ENCODE data around the gene UTP14C.
"Not testable (repeated sequence)": the region's sequence is repeated elsewhere in the genome, so short reads cannot be mapped to it uniquely, and the experiment has no call there.

Gene UTP14C, protein sequence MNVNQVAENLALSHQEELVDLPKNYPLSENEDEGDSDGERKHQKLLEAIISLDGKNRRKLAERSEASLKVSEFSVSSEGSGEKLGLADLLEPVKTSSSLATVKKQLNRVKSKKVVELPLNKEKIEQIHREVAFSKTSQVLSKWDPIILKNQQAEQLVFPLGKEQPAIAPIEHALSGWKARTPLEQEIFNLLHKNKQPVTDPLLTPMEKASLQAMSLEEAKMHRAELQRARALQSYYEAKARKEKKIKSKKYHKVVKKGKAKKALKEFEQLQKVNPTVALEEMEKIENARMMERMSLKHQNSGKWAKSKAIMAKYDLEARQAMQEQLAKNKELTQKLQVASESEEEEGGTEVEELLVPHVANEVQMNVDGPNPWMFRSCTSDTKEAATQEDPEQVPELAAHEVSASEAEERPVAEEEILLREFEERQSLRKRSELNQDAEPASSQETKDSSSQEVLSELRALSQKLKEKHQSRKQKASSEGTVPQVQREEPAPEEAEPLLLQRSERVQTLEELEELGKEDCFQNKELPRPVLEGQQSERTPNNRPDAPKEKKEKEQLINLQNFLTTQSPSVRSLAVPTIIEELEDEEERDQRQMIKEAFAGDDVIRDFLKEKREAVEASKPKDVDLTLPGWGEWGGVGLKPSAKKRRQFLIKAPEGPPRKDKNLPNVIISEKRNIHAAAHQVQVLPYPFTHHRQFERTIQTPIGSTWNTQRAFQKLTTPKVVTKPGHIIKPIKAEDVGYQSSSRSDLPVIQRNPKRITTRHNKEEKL

DNA sequence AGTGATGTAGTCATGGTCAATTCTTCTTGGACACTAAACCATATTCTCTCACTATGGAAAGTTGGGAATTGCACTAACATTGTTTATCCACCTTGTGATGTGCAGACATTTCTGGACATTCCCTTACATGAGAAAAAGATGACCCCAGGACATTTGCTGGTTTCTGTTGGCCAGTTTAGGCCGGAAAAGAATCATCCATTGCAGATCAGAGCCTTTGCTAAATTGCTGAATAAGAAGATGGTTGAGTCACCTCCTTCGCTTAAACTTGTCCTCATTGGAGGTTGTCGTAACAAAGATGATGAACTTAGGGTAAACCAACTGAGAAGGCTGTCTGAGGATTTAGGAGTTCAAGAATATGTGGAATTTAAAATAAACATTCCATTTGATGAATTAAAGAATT is at the start of gene UTP14C:
Gene UTP14C (plus strand): TSS at position 211 of the 400 bp plus-strand sequence. CDS start 4,114 bp downstream, outside the sequence.
- DNase-seq: no peak

DNA sequence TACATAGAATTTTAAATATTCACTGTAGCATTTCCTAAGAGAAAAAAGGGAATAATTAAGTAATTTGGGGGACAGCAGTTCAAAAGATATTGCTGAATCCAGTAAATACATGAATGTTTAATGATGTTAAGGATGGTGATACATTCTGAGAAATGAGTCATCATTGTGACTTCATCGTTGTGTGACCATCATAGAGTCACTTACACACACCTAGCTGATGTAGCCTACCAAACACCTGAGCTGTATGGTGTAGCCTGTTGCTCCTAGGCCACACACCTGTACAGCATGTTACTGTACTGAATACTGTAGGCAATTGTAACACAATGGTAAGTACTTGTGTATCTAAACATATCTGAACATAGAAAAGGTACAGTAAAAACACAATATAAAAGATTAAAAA is 48.1 kb upstream of the UTP14C start:
- DNase-seq: no peak

DNA sequence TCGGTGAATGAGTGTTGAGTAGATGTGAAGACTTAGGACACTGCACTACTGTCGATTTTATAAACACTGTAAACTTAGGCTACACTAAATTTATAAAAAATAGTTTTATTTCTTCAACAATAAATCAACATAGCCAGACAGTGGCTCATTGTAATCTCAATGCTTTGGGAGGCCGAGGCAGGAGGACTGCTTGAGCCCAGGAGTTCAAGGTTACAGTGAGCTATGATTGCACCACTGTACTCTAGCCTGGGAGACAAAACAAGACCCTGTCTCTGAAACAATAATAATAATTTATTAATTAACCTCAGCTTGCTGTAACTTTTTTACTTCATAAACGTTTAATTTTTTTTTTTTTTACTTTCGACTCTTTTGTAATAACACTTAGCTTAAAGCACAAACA is 47.6 kb upstream of the UTP14C start:
- DNase-seq: no peak

DNA sequence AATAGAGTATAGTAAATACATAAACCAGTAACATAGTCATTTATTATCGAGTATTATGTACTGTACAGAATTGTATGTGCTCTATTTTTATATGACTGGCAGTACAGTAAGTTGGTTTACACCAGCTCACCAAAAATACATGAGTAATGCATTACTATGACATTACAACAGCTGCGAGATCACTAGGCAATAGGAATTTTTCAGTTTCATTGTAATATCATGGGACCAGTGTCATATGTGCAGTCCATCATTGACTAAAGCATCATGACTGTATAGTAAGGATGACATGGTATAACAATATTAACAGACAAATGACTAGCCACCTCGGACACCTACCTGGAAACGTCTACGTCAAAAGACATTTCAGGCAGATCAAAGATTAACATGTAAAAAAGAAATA is 46.9 kb upstream of the UTP14C start:
- DNase-seq: no peak

DNA sequence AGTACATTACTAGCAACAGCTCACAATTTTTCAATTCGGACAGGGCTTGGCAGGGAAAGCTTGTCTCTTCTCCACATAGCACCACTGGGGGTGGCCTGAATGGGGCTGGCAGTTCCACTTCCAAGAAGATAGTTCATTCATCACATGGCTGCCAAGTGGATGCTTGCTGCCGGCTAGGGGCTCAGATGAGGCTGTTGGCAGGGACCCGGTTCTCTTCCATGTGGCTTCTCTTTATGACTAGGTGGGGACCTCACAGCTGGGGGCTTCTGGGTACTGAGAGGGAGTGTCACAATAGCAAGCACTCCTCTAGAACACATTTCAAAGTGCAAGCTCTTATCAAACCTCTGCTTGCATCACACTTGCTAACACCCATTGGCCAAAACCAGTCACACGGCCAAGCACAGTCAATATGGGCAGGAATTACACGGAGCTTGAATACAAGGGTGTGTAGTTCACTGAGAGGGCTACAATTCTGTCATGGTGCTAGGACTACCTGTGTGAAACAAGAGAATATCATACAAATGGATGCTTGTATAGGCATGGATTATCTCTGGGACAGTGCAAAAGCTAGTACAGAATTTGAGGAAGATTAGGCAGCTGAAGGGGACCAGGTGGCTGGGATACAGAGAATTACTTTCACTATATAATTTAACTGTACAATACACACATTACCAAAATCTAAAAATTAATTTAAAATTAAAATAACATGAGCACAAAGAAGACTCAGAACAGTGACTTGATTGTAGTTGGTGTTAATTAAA is 45.5 kb upstream of the UTP14C start:
- DNase-seq: no peak

DNA sequence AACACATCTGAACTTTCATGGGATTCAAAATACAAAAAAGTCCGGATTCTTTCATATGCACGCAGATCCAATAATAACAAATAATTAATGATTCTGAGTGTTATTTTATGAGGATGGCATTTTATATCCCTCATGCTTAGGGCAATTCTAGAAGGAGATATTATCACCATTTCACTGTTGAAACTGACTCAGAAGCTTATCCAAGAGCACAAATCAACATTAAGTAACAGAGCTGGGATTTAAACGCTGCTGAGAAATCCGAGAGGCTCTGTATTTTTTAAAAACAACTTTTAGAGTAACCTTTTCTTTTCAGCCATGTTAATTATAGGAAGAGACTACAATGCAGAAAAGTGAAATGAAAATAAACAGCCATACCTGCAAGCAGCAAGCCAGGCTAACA is 43.6 kb upstream of the UTP14C start:
- DNase-seq: no peak

DNA sequence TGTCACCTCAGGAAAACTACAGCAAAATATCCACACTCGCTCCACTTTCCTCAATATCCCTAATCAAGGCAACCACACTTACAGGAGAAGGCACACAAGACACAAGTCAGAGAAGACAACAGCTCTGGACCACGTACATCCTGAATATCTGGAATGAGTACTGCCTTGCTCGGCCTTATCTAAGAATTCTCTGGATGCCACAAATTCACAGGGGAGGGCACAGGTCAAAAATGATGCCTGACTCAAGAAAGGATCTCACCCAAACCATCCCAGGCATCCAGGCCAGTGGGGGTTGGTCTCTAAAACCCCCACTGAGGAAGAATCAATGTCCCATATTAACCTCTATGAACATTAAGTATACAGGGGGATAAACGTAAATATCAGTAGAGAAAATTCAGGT is 43.1 kb upstream of the UTP14C start:
- no peak for DNase-seq

DNA sequence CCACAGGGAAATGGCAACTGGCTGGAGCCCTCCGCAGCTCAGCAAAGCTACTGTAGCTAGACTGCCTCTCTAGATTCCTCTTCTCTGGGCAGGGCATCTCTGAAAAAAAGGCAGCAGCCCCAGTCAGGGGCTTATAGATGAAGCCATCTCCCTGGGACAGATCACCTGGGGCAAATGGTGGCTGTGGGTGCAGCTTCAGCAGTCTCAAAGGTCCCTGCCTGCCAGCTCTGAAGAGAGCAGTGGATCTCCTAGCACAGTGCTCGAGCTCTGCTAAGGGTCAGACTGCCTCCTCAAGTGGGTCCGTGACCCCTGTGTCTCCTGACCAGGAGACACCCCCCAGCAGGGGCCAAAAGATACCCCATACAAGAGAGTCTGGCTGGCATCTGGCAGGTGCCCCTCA is 41.2 kb upstream of the UTP14C start:
- not testable (repeated sequence) for DNase-seq

DNA sequence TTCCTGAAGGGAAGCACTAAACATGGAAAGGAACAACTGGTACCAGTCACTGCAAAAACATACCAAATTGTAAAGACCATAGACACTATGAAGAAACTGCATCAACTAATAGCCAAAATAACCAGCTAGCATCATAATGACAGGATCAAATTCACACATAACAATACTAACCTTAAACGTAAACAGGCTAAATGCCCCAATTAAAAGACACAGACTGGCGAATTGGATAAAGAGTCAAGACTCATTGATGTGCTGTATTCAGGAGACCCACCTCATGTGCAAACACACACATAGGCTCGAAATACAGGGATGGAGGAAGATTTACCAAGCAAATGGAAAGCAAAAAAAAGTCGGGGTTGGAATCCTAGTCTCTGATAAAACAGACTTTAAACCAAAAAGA is 39.6 kb upstream of the UTP14C start:
- DNase-seq: not testable (repeated sequence)

DNA sequence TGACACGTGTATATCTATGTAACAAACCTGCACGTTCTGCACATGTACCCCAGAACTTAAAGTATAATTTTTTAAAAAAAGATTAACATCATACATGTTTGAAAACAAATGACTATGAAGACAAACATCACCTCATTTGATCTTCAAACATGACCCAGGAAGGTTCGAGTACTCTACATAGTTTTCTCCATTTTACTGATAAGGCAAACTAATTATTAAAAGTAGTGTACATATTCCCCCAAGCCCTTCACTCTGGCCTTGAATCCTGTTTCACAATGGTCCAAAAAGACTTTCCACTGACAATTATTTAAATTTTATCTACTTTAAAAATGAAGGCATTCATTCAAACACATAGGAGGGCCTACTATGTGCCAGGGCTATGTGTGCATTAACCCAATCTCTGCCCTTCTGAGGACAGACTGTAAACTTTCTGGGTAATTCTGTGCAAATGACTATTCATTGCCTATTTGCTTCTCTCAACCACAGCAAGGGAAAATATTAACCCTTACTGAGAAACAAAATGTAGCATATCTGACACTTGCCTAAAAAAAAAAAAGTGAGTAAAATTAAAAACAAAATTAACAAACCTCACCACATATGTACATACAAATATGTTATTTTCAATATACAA is 35.4 kb upstream of the UTP14C start:
- no peak for DNase-seq

DNA sequence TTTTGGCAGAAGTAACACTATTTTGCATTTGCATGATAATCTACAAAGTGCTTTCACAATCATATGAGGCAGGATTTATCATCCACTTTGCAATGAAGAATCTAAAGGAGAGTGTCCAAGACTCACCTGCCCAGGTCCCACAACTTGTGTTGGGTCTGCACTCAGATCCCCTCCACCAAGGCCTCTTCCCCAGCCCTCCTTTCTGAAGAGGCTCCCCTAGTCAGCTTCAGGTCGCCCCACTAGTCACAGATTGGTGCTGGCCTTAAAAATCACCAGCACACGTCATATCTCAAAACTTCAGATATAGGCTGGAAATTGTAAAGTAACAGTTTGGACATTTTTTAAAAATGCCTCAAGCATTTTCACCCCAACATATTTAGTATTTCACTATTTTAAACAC is 30.8 kb upstream of the UTP14C start:
- DNase-seq: no peak

DNA sequence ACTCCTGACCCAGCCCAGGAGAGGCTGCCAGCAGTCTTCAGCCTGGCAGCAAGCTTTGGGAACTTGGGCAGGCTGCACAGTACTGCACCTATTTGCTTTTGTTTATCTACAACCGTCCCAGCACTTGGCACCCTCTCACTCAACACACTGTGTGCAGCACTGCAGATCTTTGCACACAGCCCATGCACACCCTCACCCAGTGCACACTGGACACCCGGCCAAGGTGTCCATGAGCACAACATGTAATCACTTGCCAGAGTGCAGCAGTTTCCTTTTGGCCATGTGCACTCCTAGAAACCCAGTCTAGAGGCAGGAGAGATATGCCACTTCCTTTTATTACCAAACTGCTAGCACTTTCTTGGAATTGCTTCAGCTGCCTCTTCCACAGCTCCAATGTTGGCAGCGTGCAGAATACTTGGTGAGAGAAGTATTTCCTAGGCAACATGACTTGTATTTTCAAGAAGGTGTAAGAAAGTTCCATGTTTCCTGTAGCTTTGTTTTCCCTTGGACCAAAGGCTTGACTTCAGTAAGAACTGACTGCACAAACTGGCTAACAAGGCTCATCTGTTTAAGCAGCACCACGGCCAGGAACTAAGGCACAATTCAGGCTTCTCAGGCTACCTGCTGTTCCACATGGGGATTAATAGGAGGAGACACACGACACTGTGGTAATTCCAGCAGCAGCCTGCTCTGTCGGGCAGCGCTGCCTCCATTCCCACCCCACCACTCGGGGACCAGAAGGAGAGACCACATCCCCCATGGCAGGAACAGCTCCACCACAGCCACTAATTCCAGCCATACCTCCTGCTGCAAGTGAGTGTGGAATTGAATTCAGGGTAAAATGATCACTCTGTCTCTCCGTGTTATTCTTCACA is 28.6 kb upstream of the UTP14C start:
- no peak for DNase-seq

DNA sequence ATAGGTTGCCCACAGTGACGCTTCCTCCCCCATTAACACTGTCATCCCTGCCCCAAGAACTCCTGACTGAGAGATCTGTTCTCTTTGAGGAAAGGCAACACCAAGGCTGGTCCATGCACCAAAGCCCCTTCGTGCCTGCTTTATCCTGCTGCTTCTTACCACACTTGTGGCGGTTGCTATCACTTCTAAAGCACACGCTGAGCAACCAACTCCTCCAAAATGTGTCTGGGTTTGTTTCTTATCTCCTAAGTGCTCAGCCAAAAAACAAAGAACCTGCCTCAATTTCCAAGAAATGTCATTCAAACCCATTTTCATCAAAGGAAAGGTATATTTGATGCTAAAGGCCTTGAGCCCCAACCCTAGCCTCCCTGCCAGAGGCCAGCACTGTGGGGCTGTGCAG is 27.9 kb upstream of the UTP14C start:
- DNase-seq: no peak

DNA sequence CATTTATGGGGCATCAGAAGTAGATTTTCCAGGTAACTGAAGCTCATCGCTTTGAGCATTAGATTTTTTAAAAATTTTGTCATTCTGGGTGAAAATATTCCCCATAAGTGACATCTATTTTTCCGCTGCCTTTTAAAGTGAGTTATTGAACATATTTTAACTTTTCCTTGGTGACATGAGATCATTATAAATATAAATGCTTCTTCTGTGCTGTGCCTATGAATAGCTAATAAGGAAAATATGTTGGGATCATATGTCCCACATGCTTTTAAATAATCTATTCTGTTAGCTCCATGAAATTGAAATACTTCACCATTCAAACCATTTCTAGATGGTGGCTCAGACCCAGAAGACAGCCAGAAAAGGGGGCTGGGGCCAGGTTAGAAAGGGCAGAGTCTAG is 27.3 kb upstream of the UTP14C start:
- DNase-seq: no peak

DNA sequence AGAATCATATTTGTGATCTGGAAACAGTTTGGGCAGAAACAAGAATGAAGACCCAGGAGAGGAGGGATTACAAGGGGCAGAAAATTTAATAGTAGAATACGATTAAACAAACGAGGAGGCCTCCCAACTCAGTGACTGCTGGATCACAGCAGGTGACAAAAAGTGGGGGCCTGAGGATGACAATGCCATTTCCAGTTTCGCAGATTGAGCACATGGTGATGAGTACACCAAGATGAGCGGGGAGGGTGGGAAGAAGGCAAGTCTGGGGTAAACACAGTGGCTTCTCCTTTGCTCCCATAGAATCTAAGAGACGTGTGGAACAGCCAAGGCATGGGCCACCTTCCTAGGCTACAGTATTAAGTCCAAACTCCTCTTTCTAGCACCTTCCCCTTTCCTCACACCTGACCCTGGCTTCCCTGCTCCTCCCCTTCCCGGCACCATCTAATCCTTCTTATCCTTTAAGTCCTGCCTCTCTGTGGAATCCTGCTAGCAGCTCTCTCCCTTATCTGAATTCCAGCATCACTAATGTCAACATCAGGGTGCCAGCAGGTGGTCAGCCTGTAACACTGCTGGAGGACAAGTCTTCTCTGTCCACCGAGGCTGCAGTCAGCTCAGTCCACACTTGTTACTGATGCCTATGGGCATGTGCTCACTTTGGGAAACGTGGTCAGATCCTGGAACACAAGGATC is 26.7 kb upstream of the UTP14C start:
- no peak for DNase-seq

DNA sequence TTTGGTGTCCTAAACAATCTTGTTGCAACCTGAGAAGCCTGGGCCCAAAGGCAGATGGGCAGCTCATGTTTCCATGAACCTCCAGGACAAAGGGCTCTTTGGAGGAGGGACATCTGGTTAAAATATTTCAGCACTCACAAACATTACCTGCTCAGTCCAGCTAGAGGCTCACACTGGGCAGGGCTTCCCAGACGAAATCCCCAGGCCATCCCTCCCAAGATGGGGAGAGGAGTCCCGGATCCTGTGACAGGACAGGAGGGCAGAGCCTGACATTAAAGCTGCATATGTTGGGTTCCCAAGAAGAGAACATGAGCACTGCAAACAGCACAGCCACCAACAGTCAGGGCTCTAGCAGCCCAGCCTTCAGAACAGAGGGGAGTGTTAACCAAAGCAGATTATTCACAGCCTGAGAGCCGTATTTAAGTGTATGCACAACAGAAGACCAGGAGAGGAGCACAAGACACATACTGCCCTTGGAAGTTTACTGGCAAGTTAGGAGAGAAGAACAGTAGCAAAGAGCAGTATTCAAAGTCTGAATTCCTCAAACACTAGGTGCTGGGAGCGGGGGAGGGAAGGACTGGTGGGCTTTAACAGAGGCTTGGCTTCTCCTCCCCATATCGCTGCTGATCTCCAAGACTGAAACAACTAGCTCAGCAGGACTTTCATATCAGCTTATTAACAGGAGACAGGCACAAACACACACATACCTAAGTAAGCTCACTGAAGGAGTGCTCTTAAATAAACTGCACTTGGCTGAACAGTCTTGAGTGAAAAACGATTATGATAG is 25.6 kb upstream of the UTP14C start:
- DNase-seq: no peak

DNA sequence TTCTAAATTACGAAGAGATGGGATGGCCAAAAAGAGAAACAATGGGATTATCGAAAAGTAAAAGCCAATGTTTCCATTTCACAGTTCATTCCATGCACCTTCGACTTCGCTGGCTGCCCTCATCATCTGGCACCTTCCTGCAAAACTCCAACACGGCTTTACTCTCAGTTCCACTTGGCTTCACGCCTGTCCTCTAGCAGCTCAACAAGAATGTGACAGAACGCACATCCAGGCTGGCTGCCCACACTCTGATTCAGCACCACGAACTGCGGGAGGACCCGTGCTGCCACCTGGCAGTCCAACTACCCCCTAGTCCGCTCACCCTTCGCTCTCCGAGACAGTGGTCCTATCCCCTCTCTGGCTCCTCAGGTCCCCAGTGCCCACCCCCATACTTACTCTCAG is 25.0 kb upstream of the UTP14C start:
- peak; percentile 59 for DNase-seq

DNA sequence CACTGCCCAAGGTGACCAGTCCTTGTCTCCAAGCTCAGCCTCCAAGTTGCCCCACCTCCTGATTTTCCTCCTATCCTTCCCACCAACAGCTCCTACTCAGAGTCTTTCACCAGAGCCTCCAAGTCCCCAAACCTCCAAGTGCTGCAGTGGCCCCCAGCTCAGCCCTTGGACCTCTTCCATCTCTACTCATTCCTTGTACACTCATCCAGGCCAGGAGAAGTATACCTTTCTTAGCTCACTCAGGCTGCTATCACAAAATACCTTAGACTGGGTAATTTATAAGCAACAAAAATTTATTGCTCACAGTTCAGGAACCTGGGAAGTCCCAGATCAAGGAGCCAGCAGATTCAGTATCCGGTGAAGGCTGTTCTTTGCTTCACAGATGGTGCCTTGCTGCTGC is 24.6 kb upstream of the UTP14C start:
- DNase-seq: no peak

DNA sequence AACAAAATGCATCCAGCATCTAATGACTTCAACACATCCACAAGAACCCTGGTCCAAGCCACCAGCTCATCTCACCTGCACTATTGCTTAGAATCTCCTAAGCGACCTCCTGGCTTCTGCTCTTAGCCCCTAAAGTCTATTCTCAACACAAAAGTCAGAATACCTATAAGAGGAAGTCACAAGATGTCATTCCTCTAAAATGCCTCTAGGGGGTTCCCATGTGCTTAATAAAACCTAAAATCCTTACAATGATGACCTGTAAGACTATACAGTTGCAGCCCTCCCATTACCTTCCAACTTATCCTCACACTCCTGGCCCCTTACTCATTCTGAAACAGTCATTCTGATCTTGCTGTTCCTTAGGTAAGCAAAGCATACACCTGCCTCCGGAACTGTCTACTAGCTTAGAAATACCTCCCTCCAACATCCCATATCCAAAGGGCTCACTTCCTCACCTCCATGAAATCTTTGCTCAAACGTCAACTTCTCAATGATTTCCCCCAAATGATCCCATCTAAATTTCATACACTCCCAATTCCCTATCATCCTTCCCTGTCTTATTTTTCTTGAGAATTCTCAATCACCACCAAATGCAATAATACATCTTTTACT is 23.3 kb upstream of the UTP14C start:
- no peak for DNase-seq

DNA sequence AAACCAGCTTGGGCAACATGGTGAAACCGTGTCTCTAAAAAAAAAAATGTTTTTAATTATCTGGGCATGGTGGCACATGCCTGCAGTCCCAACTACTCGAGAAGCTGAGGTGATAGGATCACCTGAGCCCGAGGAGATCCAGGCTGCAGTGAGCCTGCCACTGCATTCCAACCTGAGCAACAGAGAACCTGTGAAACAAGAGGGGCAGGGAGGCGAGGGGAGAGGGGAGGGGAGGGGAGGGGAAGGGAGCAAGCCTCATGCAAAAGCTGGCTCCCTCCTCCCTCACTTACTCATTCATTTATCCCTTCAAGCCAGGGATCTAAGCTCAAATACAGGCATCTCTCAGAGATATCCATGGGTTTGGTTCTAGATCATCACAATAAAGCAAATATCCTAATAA is 22.1 kb upstream of the UTP14C start:
- no peak for DNase-seq

Measured in left hindlimb (tissue), 1 donor.